HepG2 (cell line): ENCODE measurements around the gene CTSZ. TPM values are rescaled to one million over a fixed set of nuclear protein-coding genes. Genes with fewer than 3 reads are reported as not detected.

Experiments used
- ARNT ChIP-seq: fragments of 450-650 bp; IDR thresholded peaks from 2 replicates; pipeline ENCODE4 v1.6.1; 2017
- CCDC6 ChIP-seq: sonication (generic); formaldehyde crosslinking; IDR thresholded peaks from 2 replicates; pipeline ENCODE4 v1.8.1; 2022; ENCODE audit warnings: mild to moderate bottlenecking, missing genetic modification reagents, moderate library complexity
- DPF2 ChIP-seq: sonication (generic); formaldehyde crosslinking; IDR thresholded peaks from 2 replicates; pipeline ENCODE4 v1.4.0; 2020; ENCODE audit warnings: mild to moderate bottlenecking, low read depth, missing genetic modification reagents, borderline replicate concordance
- EEA1 ChIP-seq: sonication (generic); formaldehyde crosslinking; IDR thresholded peaks from 2 replicates; pipeline ENCODE4 v1.5.1; 2020; ENCODE audit warnings: mild to moderate bottlenecking, missing genetic modification reagents, borderline replicate concordance
- EP300 ChIP-seq, 3 experiments: sonication (generic) in 1 of 3; formaldehyde crosslinking in 1 of 3; IDR thresholded peaks; 2 replicates each; pipeline versions ENCODE4 v1.5.1 to v1.6.1; 2011 to 2020; ENCODE audit warnings: low read depth in 2 of 3, low read length in 2 of 3, borderline replicate concordance in 1 of 3, improper control_type of control experiment in 1 of 3, mild to moderate bottlenecking in 1 of 3, missing genetic modification reagents in 1 of 3, moderate library complexity in 1 of 3
- FOXA3 ChIP-seq: IDR thresholded peaks from 2 replicates; pipeline ENCODE4 v1.6.1; 2016; ENCODE audit warnings: missing genetic modification reagents, missing compliant biosample characterization
- IRX3 ChIP-seq: sonication (generic); formaldehyde crosslinking; IDR thresholded peaks from 2 replicates; pipeline ENCODE4 v1.8.1; 2023; ENCODE audit warnings: mild to moderate bottlenecking, low read depth, missing genetic modification reagents, borderline replicate concordance
- NR2F6 ChIP-seq, 2 experiments: IDR thresholded peaks; 2 replicates each; pipeline ENCODE4 v1.6.1; 2016; ENCODE audit warnings: antibody characterized with exemption in 1 of 2, mild to moderate bottlenecking in 1 of 2
- RORA ChIP-seq: sonication (generic); formaldehyde crosslinking; IDR thresholded peaks from 2 replicates; pipeline ENCODE4 v1.5.0; 2020; ENCODE audit warnings: mild to moderate bottlenecking, missing genetic modification reagents, moderate library complexity
- SP5 ChIP-seq: IDR thresholded peaks from 2 replicates; pipeline ENCODE4 v1.6.1; 2016; ENCODE audit warnings: low read depth, borderline replicate concordance
- YY1 ChIP-seq: IDR thresholded peaks from 2 replicates; pipeline ENCODE4 v1.6.1; 2011; ENCODE audit warnings: low read length, low read depth, moderate library complexity, mild to moderate bottlenecking; ENCODE audit not compliant: insufficient read depth, insufficient replicate concordance
- ZNF253 ChIP-seq: sonication (generic); formaldehyde crosslinking; IDR thresholded peaks from 2 replicates; pipeline ENCODE4 v1.8.0; 2022; ENCODE audit warnings: mild to moderate bottlenecking, missing genetic modification reagents, borderline replicate concordance
- ZNF383 ChIP-seq: sonication (generic); formaldehyde crosslinking; IDR thresholded peaks from 2 replicates; pipeline ENCODE4 v1.4.0; 2020; ENCODE audit warnings: missing genetic modification reagents, mild to moderate bottlenecking, borderline replicate concordance
- ZNF710 ChIP-seq: sonication (generic); formaldehyde crosslinking; IDR thresholded peaks from 2 replicates; pipeline ENCODE4 v1.5.0; 2020; ENCODE audit warnings: mild to moderate bottlenecking, missing genetic modification reagents, borderline replicate concordance
- ZNF780A ChIP-seq: sonication (generic); formaldehyde crosslinking; IDR thresholded peaks from 2 replicates; pipeline ENCODE4 v1.8.0; 2022; ENCODE audit warnings: mild to moderate bottlenecking, missing genetic modification reagents, moderate library complexity
- ZNF792 ChIP-seq: IDR thresholded peaks from 2 replicates; pipeline ENCODE4 v1.6.1; 2016
- polyA plus RNA-seq, 8 experiments: library from polyadenylated mRNA; depleted of rRNA in 3 of 8; stranded (reverse) in 7 of 8; unstranded in 1 of 8; fragments of >200 nt; fragmentation: Illumina TruSeq in 4 of 8; extraction: Trizol in 4 of 8; gene quantifications; 2 replicates each; pipeline versions ENCODE4 v1.2.1 to v1.2.3, GENCODE V29; 2011 to 2016; ENCODE audit warnings: low read depth in 4 of 8, missing spikeins in 1 of 8, mixed read lengths in 1 of 8; ENCODE audit not compliant: insufficient read depth in 1 of 8
- total RNA-seq, 5 experiments: library from RNA; depleted of rRNA; stranded (reverse); fragments of >200 nt; fragmentation: Illumina TruSeq; extraction: Trizol; gene quantifications; 2 replicates each; pipeline ENCODE4 v1.2.3, GENCODE V29; 2016; ENCODE audit warnings: low read depth in 1 of 5
- TF ChIP-seq, protein P1 (sequence below): sonication (generic); formaldehyde crosslinking; IDR thresholded peaks from 2 replicates; pipeline ENCODE4 v1.4.0; 2020; ENCODE audit warnings: missing genetic modification reagents
- TF ChIP-seq, protein P2 (sequence below): sonication (generic); formaldehyde crosslinking; IDR thresholded peaks from 2 replicates; pipeline ENCODE4 v1.4.0; 2020; ENCODE audit warnings: mild to moderate bottlenecking, missing genetic modification reagents
- TF ChIP-seq, protein P3 (sequence below): sonication (generic); formaldehyde crosslinking; IDR thresholded peaks from 2 replicates; pipeline ENCODE4 v1.5.0; 2020; ENCODE audit warnings: missing genetic modification reagents, mild to moderate bottlenecking, borderline replicate concordance

Gene CTSZ
- total and polyA plus RNA-seq, 2 of the 13 experiments (the other 11 are each of a cell fraction or from before 2014, with no cell fraction given): 0.33 TPM; not detected in 1

DNA sequence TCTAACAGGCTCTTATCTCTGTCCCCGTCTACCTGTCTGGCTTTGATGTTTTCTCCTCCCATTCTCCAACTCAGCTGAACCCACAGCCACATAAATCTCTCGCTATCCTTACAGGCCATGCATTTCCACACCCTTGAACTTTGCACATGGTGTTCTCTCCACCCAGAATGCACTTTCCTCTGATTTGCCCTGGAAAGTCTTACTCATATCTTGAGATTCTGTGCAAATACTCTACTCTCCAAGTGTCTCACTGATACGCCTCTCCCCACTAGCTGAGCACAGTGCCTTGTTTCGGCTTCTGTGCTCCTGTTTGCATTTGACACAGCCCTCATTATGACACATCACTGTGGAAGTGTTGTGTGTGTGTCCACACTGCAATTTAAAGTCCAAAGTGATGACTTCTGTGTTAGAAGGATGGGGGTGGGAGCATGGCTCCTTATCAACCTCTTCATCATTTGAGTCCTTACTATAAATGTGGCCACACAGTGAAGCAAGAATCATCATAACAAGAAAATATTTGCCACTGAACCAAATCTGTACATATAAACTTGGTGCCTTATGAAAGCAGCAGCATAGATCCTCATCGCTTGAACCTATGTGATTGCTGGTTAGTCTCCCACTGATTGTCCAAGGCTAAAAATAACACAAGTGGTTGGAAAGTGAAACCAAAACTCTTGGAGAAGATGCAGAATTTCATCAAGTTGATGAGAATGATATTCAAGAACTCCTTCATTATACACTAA, 41.1 kb upstream of the CTSZ start (continued):
- TF ChIP-seq ZNF710 (CRISPR knock-in tag) (no peak), EEA1 (no peak), SP5 (peak; percentile 25; the same call in 1 of the 2 replicates), FOXA3 (no peak), RORA (CRISPR knock-in tag) (no peak), IRX3 (no peak), ARNT (no peak), CCDC6 (CRISPR knock-in tag) (no peak), ZNF383 (CRISPR knock-in tag) (no peak), YY1 (no peak), ZNF792 (CRISPR knock-in tag) (no peak), NR2F6 (IDR thresholded peaks at IDR 0.05) (no peak), NR2F6 (CRISPR knock-in tag; IDR thresholded peaks at IDR 0.05) (no peak), ZNF780A (CRISPR knock-in tag) (no peak), ZNF253 (CRISPR knock-in tag) (no peak), DPF2 (CRISPR knock-in tag) (no peak), EP300 (IDR thresholded peaks at IDR 0.05; ENCODE audit: low read depth in 2 of 2, low read length in 2 of 2) (peak in 1 of 2 experiments; percentile 2; a peak in 1 of 4 replicates), EP300 (CRISPR knock-in tag; IDR thresholded peaks at IDR 0.05; ENCODE audit: borderline replicate concordance) (no peak)
- TF ChIP-seq, protein P1, sequence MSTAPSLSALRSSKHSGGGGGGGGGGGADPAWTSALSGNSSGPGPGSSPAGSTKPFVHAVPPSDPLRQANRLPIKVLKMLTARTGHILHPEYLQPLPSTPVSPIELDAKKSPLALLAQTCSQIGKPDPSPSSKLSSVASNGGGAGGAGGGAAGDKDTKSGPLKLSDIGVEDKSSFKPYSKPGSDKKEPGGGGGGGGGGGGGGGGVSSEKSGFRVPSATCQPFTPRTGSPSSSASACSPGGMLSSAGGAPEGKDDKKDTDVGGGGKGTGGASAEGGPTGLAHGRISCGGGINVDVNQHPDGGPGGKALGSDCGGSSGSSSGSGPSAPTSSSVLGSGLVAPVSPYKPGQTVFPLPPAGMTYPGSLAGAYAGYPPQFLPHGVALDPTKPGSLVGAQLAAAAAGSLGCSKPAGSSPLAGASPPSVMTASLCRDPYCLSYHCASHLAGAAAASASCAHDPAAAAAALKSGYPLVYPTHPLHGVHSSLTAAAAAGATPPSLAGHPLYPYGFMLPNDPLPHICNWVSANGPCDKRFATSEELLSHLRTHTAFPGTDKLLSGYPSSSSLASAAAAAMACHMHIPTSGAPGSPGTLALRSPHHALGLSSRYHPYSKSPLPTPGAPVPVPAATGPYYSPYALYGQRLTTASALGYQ (CRISPR knock-in tag): no peak
- TF ChIP-seq, protein P2, sequence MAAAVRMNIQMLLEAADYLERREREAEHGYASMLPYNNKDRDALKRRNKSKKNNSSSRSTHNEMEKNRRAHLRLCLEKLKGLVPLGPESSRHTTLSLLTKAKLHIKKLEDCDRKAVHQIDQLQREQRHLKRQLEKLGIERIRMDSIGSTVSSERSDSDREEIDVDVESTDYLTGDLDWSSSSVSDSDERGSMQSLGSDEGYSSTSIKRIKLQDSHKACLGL (CRISPR knock-in tag): no peak
- TF ChIP-seq, protein P3, sequence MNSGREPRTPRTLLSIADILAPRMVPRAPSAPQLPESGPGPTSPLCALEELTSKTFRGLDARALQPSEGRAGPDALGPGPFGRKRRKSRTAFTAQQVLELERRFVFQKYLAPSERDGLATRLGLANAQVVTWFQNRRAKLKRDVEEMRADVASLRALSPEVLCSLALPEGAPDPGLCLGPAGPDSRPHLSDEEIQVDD (CRISPR knock-in tag): no peak
- TF ChIP-seq, all 625 proteins: peak for 21
